ENCODE results near the gene LRP2. TPM values are rescaled to one million over a fixed set of nuclear protein-coding genes. Genes with fewer than 3 reads are reported as not detected.

Gene LRP2
- total RNA-seq, 4 donors from 2014 or later, result 154 to 310 (median 184) TPM

DNA sequence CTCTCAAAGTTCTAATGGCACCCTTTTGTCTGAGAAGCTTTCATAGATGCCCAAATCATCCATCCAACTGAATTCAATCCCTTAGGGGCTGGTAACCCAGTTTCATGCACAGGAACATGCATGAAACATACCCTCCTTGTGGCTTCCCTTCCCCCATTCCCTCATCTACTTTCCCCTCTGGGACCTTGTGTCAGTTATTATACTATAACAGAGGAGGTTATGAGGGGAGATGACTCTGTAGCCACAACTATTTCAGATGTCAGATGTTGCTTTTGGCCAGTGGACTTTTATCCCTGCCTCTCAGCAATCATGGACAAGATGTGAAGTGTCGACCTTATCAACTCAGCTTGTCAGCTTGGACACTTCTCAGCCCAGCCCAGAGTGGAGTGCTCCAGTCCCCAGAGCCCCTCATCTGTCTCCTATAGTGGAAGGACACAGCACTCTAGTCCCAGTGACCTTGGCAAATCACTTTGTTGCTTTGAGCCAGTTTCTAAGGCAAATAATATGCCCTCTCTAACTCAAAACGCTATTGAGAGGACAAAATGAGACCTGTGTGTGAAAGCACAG lies 284.6 kb downstream of the LRP2 start:
- WGBS, 2 donors, result 29 to 35% methylated on average over 2 of the region's 2 CpGs
- no peaks in the 10 kb centered on the region for H3K27me3 ChIP-seq
- no peaks in the 10 kb centered on the region for H3K9me3 ChIP-seq
- H3K27ac ChIP-seq, result no peak overlapping the region
- intact Hi-C loops (cut with DNase I), result no loop called here
- H3K4me3 ChIP-seq (replicated peaks in 1 of 3), result no peak overlapping the region
- no peak for DNase-seq
- H3K36me3 ChIP-seq, result no peaks in the 10 kb centered on the region
- no peak for TF ChIP-seq POLR2A (IDR thresholded peaks at IDR 0.05)
- TF ChIP-seq, protein P1, sequence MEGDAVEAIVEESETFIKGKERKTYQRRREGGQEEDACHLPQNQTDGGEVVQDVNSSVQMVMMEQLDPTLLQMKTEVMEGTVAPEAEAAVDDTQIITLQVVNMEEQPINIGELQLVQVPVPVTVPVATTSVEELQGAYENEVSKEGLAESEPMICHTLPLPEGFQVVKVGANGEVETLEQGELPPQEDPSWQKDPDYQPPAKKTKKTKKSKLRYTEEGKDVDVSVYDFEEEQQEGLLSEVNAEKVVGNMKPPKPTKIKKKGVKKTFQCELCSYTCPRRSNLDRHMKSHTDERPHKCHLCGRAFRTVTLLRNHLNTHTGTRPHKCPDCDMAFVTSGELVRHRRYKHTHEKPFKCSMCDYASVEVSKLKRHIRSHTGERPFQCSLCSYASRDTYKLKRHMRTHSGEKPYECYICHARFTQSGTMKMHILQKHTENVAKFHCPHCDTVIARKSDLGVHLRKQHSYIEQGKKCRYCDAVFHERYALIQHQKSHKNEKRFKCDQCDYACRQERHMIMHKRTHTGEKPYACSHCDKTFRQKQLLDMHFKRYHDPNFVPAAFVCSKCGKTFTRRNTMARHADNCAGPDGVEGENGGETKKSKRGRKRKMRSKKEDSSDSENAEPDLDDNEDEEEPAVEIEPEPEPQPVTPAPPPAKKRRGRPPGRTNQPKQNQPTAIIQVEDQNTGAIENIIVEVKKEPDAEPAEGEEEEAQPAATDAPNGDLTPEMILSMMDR (IDR thresholded peaks at IDR 0.05), result no peak
- peaks cover 21 to 23% of the 10 kb centered on the region in 2 donors for H3K4me1 ChIP-seq

Other genes with a start within 250 kb of the LRP2 start
- 10 to 100 TPM; 10.5 to 20.7 (median 17.5) TPM for gene BBS5, start 117.0 kb upstream of the LRP2 start, total RNA-seq
- gene KLHL41, start 147.2 kb upstream of the LRP2 start, total RNA-seq, result 1 to 10 TPM; 1.9 to 4.9 (median 2.7) TPM
- gene FASTKD1, start 211.3 kb upstream of the LRP2 start, total RNA-seq, result 10 to 100 TPM; 32.8 to 45.3 (median 34.3) TPM
- gene PPIG, start 221.8 kb upstream of the LRP2 start, total RNA-seq, result 10 to 100 TPM; 38.5 to 54.0 (median 46.3) TPM

Data from thyroid gland (tissue), 4 donors.